ENCODE data around the gene CT83.

CT83 gene

GRCh38 chrX:116462822-116463221 is at the start of gene CT83:
Gene CT83 (minus strand): TSS chrX:116462976. CDS start chrX:116462856, 120 bp downstream.
- DNase-seq: no peak

GRCh38 chrX:116499780-116500179 is 37.0 kb upstream of the CT83 start:
- no peak for DNase-seq

GRCh38 chrX:116493271-116493670 is 30.5 kb upstream of the CT83 start:
- no peak for DNase-seq

- no peak for DNase-seq
Observed at GRCh38 chrX:116490104-116490503, 27.3 kb upstream of the CT83 start.

GRCh38 chrX:116480059-116480458 is 17.3 kb upstream of the CT83 start:
- DNase-seq: no peak

- DNase-seq: no peak
Observed at GRCh38 chrX:116449156-116449555, 13.6 kb downstream of the CT83 start.

GRCh38 chrX:116436358-116436816 is 26.4 kb downstream of the CT83 start, which contains the start of gene SLC6A14:
Gene SLC6A14 (plus strand): TSS chrX:116436606. CDS start chrX:116436710, 104 bp downstream.
- DNase-seq: no peak

GRCh38 chrX:116435597-116435996 is 27.2 kb downstream of the CT83 start:
- no peak for DNase-seq

GRCh38 chrX:116427978-116428377 is 34.8 kb downstream of the CT83 start:
- DNase-seq: no peak

- no peak for DNase-seq
Observed at GRCh38 chrX:116417968-116418367, 44.8 kb downstream of the CT83 start.

- DNase-seq: no peak
Observed at GRCh38 chrX:116417214-116417613, 45.6 kb downstream of the CT83 start.

GRCh38 chrX:116413273-116413672 is 49.5 kb downstream of the CT83 start:
- DNase-seq: no peak

All from stimulated activated CD4-positive, alpha-beta T cell treated with anti-CD3 and anti-CD28 coated beads, Interleukin-2, amount 100 ng/mL, for 48 hours (primary cell).